GM13977 (cell line): Measurements from ENCODE around the gene DENND4A.

Source experiments
- DNase-seq: peaks from one replicate; pipeline ENCODE4 v3.0.0; 2012; ENCODE audit warnings: low spot score
- in situ Hi-C: fragments of 300-500 bp; cut with MboI; formaldehyde crosslinking; loops from one replicate; pipeline ENCODE4 v1.12.0; 2022; ENCODE audit warnings: low sequenced_read_pairs, low pct_unique_long_range_greater_than_20kb, mixed read lengths, inconsistent platforms; ENCODE audit not compliant: unreplicated experiment
- TF ChIP-seq, protein P1 (sequence below): IDR thresholded peaks from 2 replicates; pipeline ENCODE4 v1.5.1; 2012; ENCODE audit warnings: mild to moderate bottlenecking, control low read depth; ENCODE audit not compliant: insufficient read depth; ENCODE audit errors: extremely low read depth, missing control alignments

DENND4A gene

DNA sequence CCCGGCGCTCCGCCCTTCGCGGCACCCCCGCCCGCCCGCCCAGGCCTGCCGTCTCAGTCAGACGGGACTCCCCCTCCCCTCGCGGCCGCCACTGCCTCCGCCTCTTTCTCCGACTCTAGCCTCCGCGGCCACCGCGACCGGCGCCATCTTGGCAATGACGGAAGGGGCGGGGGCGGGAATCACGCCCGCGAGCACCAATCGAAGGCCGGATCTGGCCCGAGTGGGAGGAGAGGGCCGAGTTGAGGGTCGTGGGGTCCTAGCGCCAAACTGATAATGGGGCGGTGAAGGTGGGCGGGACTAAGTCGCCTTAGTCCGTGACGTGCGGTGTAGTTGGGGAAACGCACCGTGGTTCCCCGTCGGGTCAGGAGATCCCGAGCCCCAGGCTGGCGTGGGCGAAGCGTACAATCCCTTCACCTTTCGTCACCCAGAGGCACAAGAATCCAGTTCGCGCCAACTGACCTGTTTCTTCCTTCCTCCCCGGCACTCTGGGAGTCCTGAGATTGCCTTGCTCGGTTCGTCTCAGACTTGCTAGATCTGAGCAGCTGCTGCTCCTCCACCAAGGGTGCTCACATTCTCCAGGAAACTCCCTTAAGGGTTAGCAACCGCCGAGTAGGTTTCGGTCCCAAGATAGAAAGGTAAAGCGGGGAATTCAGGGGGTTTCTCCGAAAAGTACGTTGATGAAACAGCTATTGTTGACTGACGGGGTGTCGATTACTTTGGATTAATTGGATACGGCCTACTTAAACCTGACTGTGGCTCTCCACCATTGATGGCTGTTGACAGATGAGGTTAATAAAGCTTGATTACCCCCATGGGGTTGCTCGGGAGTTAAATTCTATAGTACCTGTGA is at the start of gene DENND4A:
DENND4A (minus strand) TSS at position 156 of the 850 bp plus-strand sequence. CDS start 35,843 bp downstream, outside the sequence.
- DNase-seq: peak; percentile 91
- TF ChIP-seq, protein P1, sequence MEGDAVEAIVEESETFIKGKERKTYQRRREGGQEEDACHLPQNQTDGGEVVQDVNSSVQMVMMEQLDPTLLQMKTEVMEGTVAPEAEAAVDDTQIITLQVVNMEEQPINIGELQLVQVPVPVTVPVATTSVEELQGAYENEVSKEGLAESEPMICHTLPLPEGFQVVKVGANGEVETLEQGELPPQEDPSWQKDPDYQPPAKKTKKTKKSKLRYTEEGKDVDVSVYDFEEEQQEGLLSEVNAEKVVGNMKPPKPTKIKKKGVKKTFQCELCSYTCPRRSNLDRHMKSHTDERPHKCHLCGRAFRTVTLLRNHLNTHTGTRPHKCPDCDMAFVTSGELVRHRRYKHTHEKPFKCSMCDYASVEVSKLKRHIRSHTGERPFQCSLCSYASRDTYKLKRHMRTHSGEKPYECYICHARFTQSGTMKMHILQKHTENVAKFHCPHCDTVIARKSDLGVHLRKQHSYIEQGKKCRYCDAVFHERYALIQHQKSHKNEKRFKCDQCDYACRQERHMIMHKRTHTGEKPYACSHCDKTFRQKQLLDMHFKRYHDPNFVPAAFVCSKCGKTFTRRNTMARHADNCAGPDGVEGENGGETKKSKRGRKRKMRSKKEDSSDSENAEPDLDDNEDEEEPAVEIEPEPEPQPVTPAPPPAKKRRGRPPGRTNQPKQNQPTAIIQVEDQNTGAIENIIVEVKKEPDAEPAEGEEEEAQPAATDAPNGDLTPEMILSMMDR: no peak
- in situ Hi-C loops: no loop called here

DNA sequence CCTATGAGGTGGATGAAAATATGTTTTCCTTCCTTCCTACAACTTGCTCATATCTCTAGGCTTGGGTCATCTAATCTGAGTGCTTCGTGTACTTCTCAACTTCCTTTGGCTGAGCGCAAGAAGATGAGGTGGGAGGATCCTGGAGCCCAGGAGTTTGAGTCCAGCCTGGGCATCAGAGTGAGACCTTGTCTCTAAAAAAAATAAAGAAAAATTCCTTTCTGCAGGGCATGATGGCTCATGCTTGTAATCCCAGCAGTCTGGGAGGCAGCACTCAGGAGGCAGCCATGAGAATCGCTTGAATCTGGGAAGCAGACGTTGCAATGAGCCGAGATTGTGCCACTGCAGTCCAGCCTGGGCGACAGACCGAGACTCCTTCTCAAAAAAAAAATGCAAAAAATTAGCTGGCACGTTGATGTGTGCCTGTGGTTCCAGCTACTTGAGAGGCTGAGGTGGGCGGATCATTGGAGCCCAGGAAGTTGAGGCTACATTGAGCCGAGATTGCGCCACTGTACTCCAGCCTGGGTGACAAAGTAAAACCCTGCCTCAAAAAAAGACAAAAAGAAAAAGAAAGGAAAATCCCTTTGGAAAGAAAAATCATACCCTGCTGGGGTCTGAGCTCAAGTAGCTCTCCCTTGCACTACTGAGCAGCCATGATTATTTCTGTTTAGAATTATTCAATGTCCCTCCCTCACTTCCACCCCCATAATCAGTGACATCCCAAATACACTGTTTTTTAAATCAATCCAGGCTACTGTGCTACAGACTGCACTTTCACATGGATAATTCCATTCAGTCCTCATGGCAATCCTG is 49.2 kb upstream of the DENND4A start:
- TF ChIP-seq, protein P1: no peak
- in situ Hi-C loops: no loop called here
- DNase-seq: no peak

DNA sequence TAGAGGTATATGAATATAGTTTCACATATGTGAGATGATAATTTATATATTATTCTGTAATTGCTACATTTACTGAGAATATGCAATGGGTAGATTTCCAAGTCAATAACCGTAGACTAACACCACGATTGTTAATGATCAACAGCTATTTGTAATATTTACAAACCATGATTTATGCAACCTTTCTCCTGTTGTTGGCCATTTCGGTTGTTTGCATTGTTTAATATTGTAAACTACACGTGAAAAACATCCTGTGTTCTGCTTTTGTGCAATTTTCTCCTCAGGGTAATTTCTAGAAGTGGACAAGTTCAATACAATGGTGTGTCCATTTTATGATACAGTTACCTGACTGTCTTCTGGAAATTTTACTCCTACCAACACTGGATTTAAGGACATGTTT is 47.9 kb upstream of the DENND4A start:
- TF ChIP-seq, protein P1: no peak
- no peak for DNase-seq
- in situ Hi-C loops: no loop called here

DNA sequence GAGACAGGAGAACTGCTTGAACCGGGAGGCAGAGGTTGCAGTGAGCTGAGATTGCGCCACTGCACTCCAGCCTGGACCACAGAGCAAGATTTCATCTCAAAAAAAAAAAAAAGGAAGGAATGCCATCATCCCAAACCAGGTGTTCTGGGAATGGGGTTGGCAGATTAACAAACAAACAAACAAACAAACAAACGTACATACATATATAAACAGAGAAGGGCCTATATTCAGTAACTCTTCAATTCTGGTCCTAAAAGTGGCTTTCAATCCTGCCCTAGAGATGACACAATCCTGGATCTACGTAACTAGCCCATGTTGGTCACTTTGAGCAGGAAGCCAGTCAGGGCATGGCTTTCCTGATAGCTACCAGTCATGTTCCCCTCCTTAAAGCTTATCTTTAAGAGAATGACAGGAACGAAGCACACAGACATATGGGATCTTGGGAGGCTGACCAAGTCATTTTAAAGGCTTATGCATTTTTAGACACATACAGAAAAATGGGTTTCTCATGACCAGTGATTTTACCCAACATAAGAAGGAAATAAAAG is 47.3 kb upstream of the DENND4A start:
- TF ChIP-seq, protein P1: no peak
- no peak for DNase-seq
- in situ Hi-C loops: no loop called here

DNA sequence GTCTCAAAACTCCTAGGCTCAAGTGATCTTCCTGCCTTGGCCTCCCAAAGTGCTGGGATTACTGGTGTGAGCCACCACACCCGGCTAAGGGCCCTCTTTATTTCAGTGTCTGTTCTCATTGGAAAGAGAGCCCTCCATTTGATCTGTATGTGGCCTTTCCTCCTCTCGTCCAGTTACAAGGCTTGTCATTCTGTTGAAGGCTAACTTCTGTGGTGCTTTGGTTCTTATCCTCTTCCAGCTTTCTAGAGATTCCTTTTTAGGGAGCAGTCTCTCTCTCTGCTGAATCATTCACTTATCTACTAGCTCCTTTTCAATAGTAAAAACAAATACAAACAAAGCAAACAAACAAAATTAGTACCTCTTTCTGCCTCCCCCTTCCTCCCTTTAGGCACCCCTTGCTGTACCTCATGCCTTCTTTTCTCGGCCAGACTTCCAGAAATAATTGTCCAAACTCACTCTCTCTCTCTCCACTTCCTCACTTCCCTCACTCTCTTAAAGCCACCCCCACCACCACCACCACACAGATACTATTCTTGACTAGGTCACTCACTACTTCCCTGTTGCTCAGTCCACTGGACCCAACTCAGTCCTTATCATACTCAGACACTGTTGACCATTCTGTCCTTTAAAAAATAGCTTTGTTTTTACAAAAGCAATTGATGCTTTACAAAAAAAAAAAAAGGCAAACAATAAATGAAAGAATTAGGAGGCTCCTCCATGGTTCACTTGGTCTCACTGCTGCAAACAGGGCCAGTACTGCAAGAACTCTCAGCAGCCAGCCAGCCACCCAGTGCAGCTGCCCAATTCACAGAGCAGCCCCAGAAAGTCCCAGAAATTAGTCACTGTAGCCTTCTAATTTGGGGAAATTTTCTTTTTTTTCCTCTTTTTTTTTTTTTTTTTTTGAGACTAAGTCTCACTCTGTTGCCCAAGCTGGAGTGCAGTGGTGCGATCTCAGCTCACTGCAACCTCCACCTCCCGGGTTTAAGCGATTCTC is 45.5 kb upstream of the DENND4A start:
- DNase-seq: no peak
- in situ Hi-C loops: no loop called here
- TF ChIP-seq, protein P1: no peak
